ENCODE measurements around the gene OGDH.

OGDH gene

DNA sequence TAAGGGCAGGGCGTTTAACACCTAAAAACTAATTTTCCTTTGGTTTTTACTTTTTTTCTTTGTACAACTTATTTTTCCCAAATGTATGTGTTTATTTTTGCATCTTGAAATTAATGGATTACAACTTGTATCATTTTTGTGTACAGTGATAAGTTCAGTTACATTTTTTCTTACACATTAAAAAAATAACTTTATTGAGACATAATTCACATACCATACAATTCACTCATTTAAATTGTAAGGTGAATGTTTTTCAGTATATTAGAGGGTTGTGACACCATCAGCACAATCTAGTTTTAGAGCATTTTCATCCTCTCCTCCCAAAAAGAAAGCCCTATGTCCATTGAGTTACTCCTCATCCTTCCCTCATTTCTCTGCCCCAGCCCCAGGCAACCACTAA lies 11.6 kb downstream of the OGDH start:
- no peak for DNase-seq (ENCODE audit: low spot score)

DNA sequence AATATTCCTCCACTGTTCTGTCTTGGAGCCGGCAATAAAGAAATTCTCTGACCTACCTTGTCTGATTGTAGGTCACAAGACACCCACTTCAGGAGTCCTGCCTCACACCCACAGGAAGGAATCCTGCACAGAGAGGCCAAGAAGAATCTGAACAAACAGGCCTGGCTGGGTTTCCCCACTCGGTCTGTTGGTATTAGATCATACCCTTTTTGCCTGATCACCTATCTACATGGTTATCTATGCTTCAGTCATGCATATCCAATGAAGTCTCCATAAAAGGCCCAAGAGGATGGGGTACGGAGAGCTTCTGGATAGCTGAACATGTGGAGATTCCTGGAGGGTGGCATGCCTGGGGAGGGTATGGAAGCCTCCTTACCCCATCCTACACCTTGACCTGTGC lies 12.3 kb downstream of the OGDH start:
- no peak for DNase-seq (ENCODE audit: low spot score)

DNA sequence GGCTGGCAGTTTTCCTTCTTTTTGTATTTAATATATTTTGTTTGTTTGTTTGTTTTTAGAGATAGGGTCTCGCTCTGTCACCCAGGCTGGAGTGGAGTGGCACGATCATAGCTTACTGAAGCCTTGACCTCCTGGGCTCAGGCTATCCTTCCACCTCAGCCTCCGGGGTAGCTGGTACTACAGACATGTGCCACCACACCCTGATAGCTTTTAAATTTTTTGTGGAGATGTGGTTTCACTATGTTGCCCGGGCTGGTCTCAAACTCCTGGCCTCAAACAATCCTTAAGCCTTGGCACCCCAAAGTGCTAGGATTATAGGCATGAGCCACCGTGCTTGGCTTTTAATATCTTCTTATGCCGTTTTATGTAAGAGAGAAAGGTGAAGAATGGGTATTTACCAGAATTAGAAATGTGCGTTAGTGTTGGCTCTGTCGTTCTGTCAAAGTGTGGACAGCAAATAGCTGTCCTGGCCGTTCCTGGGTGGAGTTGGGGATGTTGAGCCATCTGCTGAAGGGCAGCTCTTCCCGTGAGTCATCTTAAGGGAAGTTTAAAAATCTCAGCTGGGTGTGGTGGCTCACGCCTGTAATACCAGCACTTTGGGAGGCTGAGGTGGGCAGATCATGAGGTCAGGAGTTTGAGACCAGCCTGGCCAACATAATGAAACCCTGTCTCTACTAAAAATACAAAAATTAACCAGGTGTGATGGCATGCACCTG lies 14.8 kb downstream of the OGDH start:
- DNase-seq (ENCODE audit: low spot score) = no peak

DNA sequence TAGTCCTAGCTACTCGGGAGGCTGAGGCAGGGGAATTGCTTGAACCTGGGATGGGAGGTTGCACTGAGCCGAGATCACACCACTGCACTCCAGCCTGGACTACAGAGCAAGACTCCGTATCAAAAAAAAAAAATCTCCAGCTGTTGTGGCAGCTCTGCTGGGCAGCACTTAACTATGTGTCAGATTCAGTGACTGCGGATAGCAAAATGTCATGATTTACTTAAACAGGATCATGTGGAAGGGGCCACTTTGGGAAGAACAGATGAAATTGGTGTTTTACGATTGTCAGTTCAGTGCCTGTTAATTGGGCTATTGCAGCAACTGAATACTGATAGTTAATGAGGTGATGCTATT lies 15.3 kb downstream of the OGDH start:
- DNase-seq (ENCODE audit: low spot score) = no peak

- DNase-seq (ENCODE audit: low spot score) = no peak
These were observed 16.1 kb downstream of the OGDH start for GRCh38 chr7:44622342-44623151.

DNA sequence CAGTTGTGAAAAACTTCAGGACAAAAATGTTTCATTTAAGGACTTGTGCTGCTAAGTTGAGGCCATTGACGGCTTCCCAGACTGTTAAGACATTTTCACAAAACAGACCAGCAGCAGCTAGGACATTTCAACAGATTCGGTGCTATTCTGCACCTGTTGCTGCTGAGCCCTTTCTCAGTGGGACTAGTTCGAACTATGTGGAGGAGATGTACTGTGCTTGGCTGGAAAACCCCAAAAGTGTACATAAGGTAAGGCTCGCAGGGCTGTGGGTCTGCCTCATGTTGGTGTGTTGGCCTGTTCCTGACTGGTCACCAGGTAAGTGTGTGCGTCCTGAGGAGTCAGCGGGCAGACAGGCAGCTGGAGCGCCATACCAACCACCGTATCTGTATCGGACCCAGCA lies 17.9 kb downstream of the OGDH start:
- DNase-seq (ENCODE audit: low spot score) = no peak

GRCh38 chr7:44625526-44626471 lies 19.4 kb downstream of the OGDH start:
- peak; percentile 88 for DNase-seq (ENCODE audit: low spot score)

GRCh38 chr7:44626620-44627019 lies 20.2 kb downstream of the OGDH start:
- DNase-seq (ENCODE audit: low spot score) = no peak

DNA sequence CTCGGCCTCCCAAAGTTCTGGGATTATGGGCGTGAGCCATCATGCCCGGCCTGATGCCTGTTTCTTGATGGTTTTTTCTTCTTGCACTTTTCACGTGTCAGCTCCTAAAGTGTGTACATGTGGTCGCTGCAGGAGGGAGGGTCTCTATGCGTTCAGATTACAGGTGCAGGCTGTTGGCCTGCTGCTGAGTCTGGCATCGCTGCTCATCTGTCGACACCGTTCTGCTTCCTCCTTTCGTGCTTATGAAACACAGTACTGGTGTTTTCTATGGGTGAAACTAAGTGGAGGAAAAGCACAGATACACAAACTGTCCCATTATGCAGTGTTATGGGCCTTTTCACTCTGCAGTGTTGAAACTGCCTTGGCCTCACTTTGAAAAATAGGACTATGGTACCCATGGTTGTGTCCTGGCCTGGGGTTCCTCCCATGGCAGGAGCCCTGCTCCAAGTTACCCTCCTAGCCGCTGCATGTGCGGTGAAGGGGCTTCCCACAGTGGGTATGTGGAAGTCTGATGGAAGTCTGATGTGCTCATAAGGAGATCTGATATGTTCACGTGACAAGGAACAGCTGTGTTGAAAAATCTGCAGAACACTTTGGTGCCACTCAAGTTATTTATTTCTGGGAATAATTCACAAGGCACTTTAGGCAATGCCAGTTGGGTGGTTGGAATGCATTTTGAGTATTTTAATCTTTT lies 23.5 kb downstream of the OGDH start:
- DNase-seq (ENCODE audit: low spot score) = no peak

DNA sequence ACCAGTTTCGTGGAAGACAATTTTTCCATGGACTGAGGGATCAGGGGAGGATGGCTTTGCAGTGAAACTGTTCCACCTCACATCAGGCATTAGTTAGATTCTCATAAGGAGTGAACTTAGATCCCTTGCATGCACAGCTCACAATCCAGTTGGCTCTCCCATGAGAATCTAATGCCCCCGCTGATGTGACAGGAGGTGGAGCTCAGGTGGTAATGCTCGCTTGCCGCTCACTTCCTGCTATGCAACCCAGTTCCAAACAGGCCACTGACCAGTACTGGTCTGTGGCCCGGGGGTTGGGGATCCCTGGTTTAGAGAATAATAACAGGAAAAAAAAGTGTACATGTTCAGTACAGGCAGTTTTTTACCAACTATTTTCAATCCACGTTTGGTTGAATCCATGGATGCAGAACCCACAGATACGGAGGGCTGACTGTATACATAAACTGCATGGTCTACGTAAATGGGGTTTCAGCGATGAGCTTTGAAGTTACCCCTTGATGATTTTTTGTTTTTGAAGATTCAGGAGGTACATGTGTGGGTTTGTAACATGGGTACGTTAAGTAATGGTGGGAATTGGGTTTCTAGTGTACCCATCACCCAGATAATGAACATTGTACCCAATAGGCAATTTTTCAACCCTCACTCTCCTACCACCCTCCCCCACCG lies 24.5 kb downstream of the OGDH start:
- no peak for DNase-seq (ENCODE audit: low spot score)

DNA sequence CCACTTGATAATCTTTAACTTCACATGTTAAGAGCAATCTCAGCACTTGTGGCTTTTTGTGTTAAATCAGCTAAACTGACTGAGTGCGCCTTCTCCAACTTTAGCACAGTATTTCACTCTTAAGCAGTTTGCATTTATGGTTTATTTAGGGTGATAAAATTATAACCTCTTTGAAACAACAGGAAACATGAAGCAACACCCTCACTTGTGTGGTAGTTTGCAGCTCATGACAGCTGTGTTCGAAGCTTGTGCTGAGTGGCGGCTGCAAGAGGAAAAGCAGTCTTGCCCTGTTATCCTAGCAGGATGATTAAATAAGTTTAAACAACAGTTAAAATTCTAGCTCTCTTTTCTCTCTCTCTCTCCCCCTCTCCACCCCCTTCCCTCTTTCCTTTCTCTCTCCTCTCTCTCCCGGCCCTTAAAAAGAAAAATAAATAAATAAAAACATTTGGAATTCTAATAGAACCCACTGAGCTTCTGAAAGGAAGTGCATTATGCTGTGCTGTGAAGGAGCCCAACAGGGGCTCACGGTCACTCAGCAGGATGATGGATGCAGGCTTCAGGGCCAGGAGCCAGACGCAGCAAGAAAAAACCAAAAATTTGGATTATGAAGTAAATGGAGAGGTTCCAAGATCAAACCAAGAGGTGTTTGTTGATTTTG lies 25.2 kb downstream of the OGDH start:
- no peak for DNase-seq (ENCODE audit: low spot score)

GRCh38 chr7:44632196-44632595 lies 25.8 kb downstream of the OGDH start:
- DNase-seq (ENCODE audit: low spot score) = no peak

- peak; percentile 87 for DNase-seq (ENCODE audit: low spot score)
These were observed 27.1 kb downstream of the OGDH start for GRCh38 chr7:44633254-44634186.

GRCh38 chr7:44634187-44634838 lies 27.9 kb downstream of the OGDH start:
- DNase-seq (ENCODE audit: low spot score) = peak; percentile 42

DNA sequence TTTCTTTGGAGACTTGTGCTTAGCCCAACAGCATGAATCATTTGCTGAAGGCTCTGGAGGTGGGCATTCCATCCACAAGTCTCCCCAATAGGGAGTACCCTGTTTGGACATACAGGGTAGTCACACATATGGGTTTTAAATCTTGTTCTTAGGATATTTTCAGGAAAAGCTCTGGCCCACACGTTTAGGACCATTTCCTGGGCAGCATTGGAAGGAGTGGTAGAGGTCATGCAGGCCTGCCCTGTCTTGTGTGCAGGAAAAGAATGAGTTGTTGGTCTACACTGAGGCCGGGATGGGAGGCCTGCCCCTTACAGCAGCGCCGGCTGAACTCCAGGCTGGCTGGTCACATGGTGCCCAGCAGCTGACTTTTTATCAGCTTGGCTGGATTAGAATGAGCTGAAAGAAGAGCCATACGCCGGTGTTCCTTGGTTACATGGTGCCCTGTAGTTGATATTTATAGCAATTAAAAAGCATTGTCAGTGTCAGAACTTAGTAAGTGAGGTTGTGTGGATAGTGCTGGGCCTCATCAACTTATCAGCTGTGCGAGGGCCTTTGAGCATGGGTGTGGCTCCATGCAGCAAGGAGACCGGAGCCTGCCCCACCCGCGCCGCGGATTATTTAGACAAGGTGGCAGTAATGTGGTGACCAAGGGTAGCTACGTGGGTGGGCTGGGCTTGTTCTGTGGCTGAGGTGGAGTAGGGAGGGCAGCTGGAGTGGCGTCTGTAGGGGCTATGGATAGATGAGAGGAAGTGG lies 28.6 kb downstream of the OGDH start:
- peak; percentile 94 for DNase-seq (ENCODE audit: low spot score)

DNA sequence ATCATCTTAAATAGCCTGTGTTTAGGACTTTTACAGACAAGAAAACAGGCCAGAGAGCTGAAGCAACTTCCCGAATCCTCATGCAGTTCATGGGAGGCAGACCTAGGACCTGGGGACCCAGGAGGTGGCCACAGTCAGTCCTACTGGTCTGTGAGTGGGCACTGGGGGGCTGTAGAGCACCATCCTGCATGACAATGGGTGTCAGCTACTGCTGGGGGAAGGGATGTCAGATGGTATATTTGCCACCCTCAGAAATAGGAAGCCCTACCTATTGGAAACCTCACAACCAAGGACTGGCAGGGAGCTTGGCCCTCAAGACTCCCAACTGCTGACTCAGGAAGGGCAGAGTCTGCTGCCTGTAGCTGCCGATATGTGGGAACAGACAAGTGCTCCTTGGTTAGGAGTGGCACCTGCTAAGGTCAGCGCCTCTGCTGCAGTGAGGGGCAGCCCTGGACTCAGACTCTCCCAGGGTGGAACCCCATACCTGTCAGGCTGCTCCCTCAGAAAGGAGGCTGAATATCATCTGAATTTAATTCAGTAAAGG lies 29.7 kb downstream of the OGDH start:
- peak; percentile 73 for DNase-seq (ENCODE audit: low spot score)

DNA sequence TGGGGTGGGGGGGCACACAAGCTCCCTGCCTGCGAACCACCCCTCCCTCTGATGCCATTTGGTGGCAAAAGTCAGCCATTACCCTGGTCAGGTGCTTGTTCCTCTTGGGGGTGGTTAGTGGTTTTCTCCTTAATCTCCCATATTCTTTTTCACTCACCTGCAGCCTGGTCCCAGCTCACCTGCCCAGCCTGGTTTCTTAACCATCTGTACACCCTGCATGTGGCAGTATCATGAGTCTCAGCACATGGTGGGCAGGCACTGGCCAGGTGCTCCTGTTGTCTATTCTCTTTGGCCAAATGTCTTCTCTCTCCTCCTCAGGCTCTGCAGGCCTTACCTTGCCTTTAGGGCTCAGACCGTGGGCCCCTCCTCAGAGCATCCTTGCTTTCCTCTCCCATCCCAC lies 30.5 kb downstream of the OGDH start:
- no peak for DNase-seq (ENCODE audit: low spot score)
